Measurements from ENCODE around the gene RPTOR. TPM values are rescaled to one million over a fixed set of nuclear protein-coding genes. Genes with fewer than 3 reads are reported as not detected.

RPTOR gene
- total RNA-seq, 2 experiments from 2014 or later: 48.1 to 87.8 TPM

DNA sequence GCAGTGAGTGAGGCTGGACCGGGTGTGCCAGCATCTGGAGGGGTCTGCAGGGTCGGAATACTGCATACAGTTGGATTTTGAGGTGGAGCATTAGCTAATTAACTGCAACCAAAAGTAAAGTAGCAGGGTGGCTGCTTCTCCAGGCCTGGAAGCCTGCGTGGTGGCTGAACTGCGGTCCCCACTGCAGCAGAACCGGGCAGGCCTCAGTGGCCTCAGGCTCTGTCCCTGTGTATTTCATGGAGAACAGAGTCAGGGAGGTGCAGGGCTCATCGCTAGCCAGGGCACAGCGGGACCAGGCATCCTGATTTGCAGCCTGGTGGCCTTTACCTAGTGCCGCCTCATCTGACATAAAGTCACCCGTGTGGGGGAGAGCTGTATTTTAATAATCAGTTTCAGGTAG, 131.9 kb downstream of the RPTOR start:
- DNase-seq (ENCODE audit: low spot score): no peak
- Histone ChIP-seq H3K36me3 (ENCODE audit: insufficient read depth, low read length) (peaks cover 7% of the 10 kb centered on the region; the same call in 1 of the 2 replicates), H4K20me1 (ENCODE audit: insufficient read depth, low read length) (peaks cover 12% of the 10 kb centered on the region; the same call in 1 of the 2 replicates), H3K4me3 (ENCODE audit: low read depth, low read length, poor library complexity, severe bottlenecking) (no peak overlapping the region), H3K4me2 (ENCODE audit: low read length) (no peak overlapping the region), H3K79me2 (ENCODE audit: insufficient read depth, low read depth, low read length) (peaks cover 11% of the 10 kb centered on the region; the same call in 1 of the 2 replicates), H3K27ac (ENCODE audit: low read depth, low read length, poor library complexity, severe bottlenecking) (no peak overlapping the region), H3K9me2 (ENCODE audit: insufficient read depth, low read length) (no peaks in the 10 kb centered on the region), H2AFZ (ENCODE audit: low read length) (no peak overlapping the region), H3K4me1 (ENCODE audit: insufficient read depth, low read length, poor library complexity, severe bottlenecking) (peaks cover 16% of the 10 kb centered on the region), H3K9me3 (ENCODE audit: low read length) (no peaks in the 10 kb centered on the region)
- CTCF ChIA-PET (ENCODE audit: unreplicated experiment): interaction anchor here (0.6 kb wide), 1 partner anchor 23 kb away, joined by 3 read pairs; no protein-coding TSS in a partner anchor
- BruUV-seq (replicated peaks): no TSS peak
- POLR2A ChIA-PET: no interaction called here
- no peak for TF ChIP-seq EZH2phosphoT487 (IDR thresholded peaks at IDR 0.05; ENCODE audit: borderline replicate concordance, low read depth, low read length)
- TF ChIP-seq, protein P1, sequence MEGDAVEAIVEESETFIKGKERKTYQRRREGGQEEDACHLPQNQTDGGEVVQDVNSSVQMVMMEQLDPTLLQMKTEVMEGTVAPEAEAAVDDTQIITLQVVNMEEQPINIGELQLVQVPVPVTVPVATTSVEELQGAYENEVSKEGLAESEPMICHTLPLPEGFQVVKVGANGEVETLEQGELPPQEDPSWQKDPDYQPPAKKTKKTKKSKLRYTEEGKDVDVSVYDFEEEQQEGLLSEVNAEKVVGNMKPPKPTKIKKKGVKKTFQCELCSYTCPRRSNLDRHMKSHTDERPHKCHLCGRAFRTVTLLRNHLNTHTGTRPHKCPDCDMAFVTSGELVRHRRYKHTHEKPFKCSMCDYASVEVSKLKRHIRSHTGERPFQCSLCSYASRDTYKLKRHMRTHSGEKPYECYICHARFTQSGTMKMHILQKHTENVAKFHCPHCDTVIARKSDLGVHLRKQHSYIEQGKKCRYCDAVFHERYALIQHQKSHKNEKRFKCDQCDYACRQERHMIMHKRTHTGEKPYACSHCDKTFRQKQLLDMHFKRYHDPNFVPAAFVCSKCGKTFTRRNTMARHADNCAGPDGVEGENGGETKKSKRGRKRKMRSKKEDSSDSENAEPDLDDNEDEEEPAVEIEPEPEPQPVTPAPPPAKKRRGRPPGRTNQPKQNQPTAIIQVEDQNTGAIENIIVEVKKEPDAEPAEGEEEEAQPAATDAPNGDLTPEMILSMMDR (conservative IDR thresholded peaks at IDR 0.05; ENCODE audit: low read length): no peak
- intact Hi-C loops (cut with micrococcal nuclease; ENCODE audit: unreplicated experiment): no loop called here

GRCh38 chr17:80677214-80677756, 132.6 kb downstream of the RPTOR start:
- H3K9me3 ChIP-seq (ENCODE audit: low read length): no peaks in the 10 kb centered on the region
- peaks cover 11% of the 10 kb centered on the region; the same call in 1 of the 2 replicates for H3K79me2 ChIP-seq (ENCODE audit: insufficient read depth, low read depth, low read length)
- H2AFZ ChIP-seq (ENCODE audit: low read length): no peak overlapping the region
- H3K36me3 ChIP-seq (ENCODE audit: insufficient read depth, low read length): no peaks in the 10 kb centered on the region; the same call in 1 of the 2 replicates
- H4K20me1 ChIP-seq (ENCODE audit: insufficient read depth, low read length): peaks cover 12% of the 10 kb centered on the region
- TF ChIP-seq, protein P1 (conservative IDR thresholded peaks at IDR 0.05; ENCODE audit: low read length): no peak
- no peak for TF ChIP-seq EZH2phosphoT487 (IDR thresholded peaks at IDR 0.05; ENCODE audit: borderline replicate concordance, low read depth, low read length)
- no peak overlapping the region for H3K27ac ChIP-seq (ENCODE audit: low read depth, low read length, poor library complexity, severe bottlenecking)
- H3K9me2 ChIP-seq (ENCODE audit: insufficient read depth, low read length): no peaks in the 10 kb centered on the region
- no peak overlapping the region for H3K4me2 ChIP-seq (ENCODE audit: low read length)
- CTCF ChIA-PET (ENCODE audit: unreplicated experiment): interaction anchor here (0.6 kb wide), 1 partner anchor 24 kb away, joined by 3 read pairs; no protein-coding TSS in a partner anchor
- DNase-seq (ENCODE audit: low spot score): no peak
- POLR2A ChIA-PET: no interaction called here
- peaks cover 16% of the 10 kb centered on the region for H3K4me1 ChIP-seq (ENCODE audit: insufficient read depth, low read length, poor library complexity, severe bottlenecking)
- intact Hi-C loops (cut with micrococcal nuclease; ENCODE audit: unreplicated experiment): no loop called here
- BruUV-seq (replicated peaks): no TSS peak
- no peak overlapping the region for H3K4me3 ChIP-seq (ENCODE audit: low read depth, low read length, poor library complexity, severe bottlenecking)

DNA sequence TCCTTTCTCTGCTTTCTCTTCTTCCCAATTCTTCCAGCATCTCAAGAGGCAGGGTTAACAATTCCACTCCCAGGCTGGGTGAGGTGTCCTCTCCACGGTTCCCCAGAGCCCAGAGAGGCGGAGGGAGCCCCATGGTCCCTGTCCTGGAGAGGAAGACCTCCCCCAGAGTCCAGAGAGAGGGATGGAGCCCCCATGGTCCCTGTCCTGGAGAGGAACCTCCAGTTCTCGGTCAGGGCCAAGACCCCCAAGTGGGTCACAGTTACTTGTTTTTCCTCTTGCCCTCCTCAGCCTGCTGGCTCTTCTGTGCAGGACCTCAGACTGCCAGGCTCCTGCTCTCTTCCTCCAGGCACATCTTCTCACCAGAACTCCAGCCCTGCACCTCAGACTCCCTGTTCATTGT, 135.2 kb downstream of the RPTOR start:
- Histone ChIP-seq H3K9me2 (ENCODE audit: insufficient read depth, low read length) (no peaks in the 10 kb centered on the region), H3K4me1 (ENCODE audit: insufficient read depth, low read length, poor library complexity, severe bottlenecking) (no peaks in the 10 kb centered on the region), H3K27ac (ENCODE audit: low read depth, low read length, poor library complexity, severe bottlenecking) (no peak overlapping the region), H3K79me2 (ENCODE audit: insufficient read depth, low read depth, low read length) (peaks cover 6% of the 10 kb centered on the region; the same call in 1 of the 2 replicates), H3K9me3 (ENCODE audit: low read length) (no peaks in the 10 kb centered on the region), H3K4me3 (ENCODE audit: low read depth, low read length, poor library complexity, severe bottlenecking) (no peak overlapping the region), H4K20me1 (ENCODE audit: insufficient read depth, low read length) (no peaks in the 10 kb centered on the region; the same call in 1 of the 2 replicates), H3K4me2 (ENCODE audit: low read length) (no peak overlapping the region), H2AFZ (ENCODE audit: low read length) (no peak overlapping the region), H3K36me3 (ENCODE audit: insufficient read depth, low read length) (peaks cover 5% of the 10 kb centered on the region; the same call in 1 of the 2 replicates)
- BruUV-seq (replicated peaks): no TSS peak
- DNase-seq (ENCODE audit: low spot score): no peak
- TF ChIP-seq EZH2phosphoT487 (IDR thresholded peaks at IDR 0.05; ENCODE audit: borderline replicate concordance, low read depth, low read length): no peak
- TF ChIP-seq, protein P1 (conservative IDR thresholded peaks at IDR 0.05; ENCODE audit: low read length): no peak
- CTCF ChIA-PET (ENCODE audit: unreplicated experiment): no interaction called here
- POLR2A ChIA-PET: interaction anchor here (0.7 to 1.2 kb wide), 2 partner anchors 40 to 52 kb away, joined by 3 to 4 read pairs; no protein-coding TSS in a partner anchor
- intact Hi-C loops (cut with micrococcal nuclease; ENCODE audit: unreplicated experiment): no loop called here

Data from OCI-LY7 (cell line).